Naive B cell (primary cell): ENCODE data around the gene GLI1. TPM values are rescaled to one million over a fixed set of nuclear protein-coding genes. Genes with fewer than 3 reads are reported as not detected.

Experiments used
- ATAC-seq, 2 donors: fragments of 150-1000 bp; cut with Tn5 transposase; 2 replicates each; pipeline ENCODE4 v1.10.0; 2021; ENCODE audit warnings: low read depth in 2 of 2, mild to moderate bottlenecking in 2 of 2, moderate library complexity in 2 of 2
- DNase-seq: peaks from one replicate; pipeline ENCODE4 v3.0.0; 2022
- H3K27ac Mint-ChIP-seq, 6 donors: one replicate each; pipeline ENCODE4 v1.8.0; 2020 to 2022; ENCODE audit warnings: mild to moderate bottlenecking in 6 of 6, mixed read lengths in 6 of 6, moderate library complexity in 5 of 6, inconsistent platforms in 2 of 6
- H3K27me3 Mint-ChIP-seq, 3 donors: one replicate each; pipeline ENCODE4 v1.8.0; 2021 to 2022; ENCODE audit warnings: mixed read lengths in 3 of 3, mild to moderate bottlenecking in 1 of 3
- H3K36me3 Mint-ChIP-seq, 2 donors: one replicate each; pipeline ENCODE4 v1.8.0; 2020 to 2022; ENCODE audit warnings: mixed read lengths in 2 of 2, inconsistent platforms in 1 of 2, mild to moderate bottlenecking in 1 of 2
- H3K4me1 Mint-ChIP-seq, 3 donors: one replicate each; pipeline ENCODE4 v1.8.0; 2020 to 2022; ENCODE audit warnings: mixed read lengths in 3 of 3, inconsistent platforms in 1 of 3, mild to moderate bottlenecking in 1 of 3, moderate library complexity in 1 of 3
- H3K4me3 Mint-ChIP-seq, 8 donors: one replicate each; pipeline ENCODE4 v1.8.0; 2020 to 2022; ENCODE audit warnings: mild to moderate bottlenecking in 8 of 8, mixed read lengths in 8 of 8, moderate library complexity in 8 of 8, inconsistent platforms in 2 of 8
- H3K9me3 Mint-ChIP-seq, 7 donors: one replicate each; pipeline ENCODE4 v1.8.0; 2020 to 2022; ENCODE audit warnings: mixed read lengths in 7 of 7, mild to moderate bottlenecking in 5 of 7, inconsistent platforms in 2 of 7, moderate library complexity in 1 of 7
- polyA plus RNA-seq, 6 donors: library from polyadenylated mRNA; unstranded; fragments of 300-500 nt; fragmentation: Illumina TruSeq; gene quantifications; one replicate each; pipeline ENCODE4 v1.2.3, GENCODE V29; 2021; ENCODE audit warnings: low read depth in 6 of 6

The GLI1 gene
- polyA plus RNA-seq, 6 donors from 2014 or later = 0.27 to 2.4 (median 1.1) TPM

DNA sequence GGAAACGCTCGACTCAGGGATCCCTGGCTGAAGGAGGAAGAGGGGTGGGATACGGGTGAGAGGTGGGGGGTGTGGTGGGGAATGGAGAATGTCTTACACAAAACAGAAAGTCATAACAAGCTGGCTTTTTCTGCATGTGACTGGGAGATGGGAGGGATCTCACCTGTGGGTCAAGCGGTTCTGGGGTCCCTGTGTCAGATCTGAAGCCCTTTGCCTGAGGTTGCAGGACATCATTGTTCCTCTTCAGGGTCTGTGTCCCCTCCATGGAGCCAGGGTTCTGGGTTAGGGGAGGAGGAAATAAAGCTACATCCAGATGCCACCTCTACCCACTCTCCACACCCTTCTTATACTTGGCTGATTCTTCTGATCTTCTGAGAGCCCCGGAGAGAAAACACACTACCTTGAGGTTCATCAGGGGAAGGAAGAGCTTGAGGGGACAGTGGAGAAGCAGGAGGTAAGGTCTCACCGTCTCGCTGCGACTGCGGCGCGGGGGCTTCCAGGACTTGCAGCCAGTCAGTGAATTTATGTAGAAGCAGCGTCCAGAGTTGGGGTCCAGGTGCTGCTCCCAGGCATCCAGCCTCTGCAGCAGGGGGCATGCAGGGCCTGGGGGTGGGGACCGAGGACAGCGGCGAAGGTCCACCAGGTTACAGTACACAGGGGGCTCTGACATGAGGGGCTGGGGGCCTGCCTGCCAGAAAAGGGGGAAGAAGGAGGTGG lies 17.6 kb downstream of the GLI1 start:
- peak; percentile 31 for DNase-seq
- Mint-ChIP-seq H3K4me1 (peaks cover 80 to 87% (median 83%) of the 10 kb centered on the region in 3 donors), H3K9me3 (no peaks in the 10 kb centered on the region)

DNA sequence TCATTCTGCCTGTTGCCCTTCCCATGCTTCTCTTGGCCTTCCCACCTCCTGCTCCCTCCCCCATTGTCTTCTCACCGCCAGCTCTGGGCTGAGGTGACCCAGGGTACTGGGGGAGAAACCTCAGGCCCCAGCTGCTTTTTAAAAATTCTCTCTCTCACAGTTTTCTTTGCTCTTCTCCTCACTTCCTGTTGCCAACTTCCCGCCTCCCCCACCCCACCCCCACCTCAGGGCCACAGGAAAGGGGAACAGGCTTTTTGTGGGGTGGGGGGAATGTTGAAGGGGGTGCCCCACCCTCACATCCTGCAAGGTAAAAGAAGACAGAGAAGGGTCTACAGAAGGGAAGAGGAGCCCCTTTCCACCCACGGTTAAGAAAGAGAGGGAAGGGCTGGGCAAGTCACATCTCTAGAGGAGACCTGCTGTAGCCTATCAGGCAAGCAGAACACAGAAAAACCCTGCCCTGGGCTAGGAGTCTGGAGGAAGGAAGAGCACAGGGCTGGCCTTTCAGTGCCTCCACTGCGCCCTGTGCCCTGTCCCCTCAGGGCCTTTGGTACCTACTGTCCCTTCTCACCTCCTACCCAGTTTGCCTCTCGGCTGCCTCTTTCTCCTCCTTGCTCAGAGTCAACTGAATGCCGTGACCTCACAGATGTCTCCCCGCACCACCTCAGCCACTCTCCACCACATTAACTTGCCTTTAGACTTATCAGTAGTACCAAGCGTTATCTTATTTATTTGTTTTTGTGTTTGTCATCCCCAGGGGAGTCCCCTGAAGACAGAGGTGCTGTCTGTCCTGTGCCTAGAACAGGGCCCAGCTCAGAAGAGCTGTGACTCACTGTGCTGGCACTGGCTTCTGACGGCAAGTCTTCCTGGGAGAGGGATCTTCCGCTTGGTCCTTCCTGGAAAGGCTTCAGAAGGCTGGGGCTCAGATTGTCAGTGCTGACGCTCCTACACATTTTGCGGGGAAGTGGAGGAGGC lies 18.4 kb downstream of the GLI1 start:
- H3K9me3 Mint-ChIP-seq = no peaks in the 10 kb centered on the region
- DNase-seq = peak; percentile 55
- peaks cover 7 to 21% of the 10 kb centered on the region in 2 donors for H3K36me3 Mint-ChIP-seq
- ATAC-seq = peak; percentile 32 to 33
- no peaks in the 10 kb centered on the region for H3K27me3 Mint-ChIP-seq
- H3K27ac Mint-ChIP-seq = peak overlapping the region; percentile 97 to 99 (median 99)
- H3K4me1 Mint-ChIP-seq = peaks cover 74 to 81% (median 79%) of the 10 kb centered on the region in 3 donors
- peak overlapping the region; percentile 86 to 100 (median 99) for H3K4me3 Mint-ChIP-seq

More for the DNA sequence above, 17.6 kb downstream of the GLI1 start:
- Mint-ChIP-seq H3K27me3 (no peaks in the 10 kb centered on the region), H3K4me3 (peak overlapping the region; percentile 86 to 100 (median 99)), H3K36me3 (peaks cover 7 to 21% of the 10 kb centered on the region in 2 donors), H3K27ac (peak overlapping the region; percentile 97 to 99 (median 99))
- ATAC-seq = no peak

GRCh38 chr12:57479043-57479375 lies 19.4 kb downstream of the GLI1 start:
- DNase-seq = no peak
- no peaks in the 10 kb centered on the region for H3K9me3 Mint-ChIP-seq
- peak overlapping the region; percentile 86 to 100 (median 99) for H3K4me3 Mint-ChIP-seq
- no peak for ATAC-seq
- H3K36me3 Mint-ChIP-seq = peaks cover 7 to 11% of the 10 kb centered on the region in 2 donors
- peaks cover 75 to 80% (median 80%) of the 10 kb centered on the region in 3 donors for H3K4me1 Mint-ChIP-seq
- H3K27ac Mint-ChIP-seq = peak overlapping the region; percentile 97 to 99 (median 99)
- no peaks in the 10 kb centered on the region for H3K27me3 Mint-ChIP-seq

DNA sequence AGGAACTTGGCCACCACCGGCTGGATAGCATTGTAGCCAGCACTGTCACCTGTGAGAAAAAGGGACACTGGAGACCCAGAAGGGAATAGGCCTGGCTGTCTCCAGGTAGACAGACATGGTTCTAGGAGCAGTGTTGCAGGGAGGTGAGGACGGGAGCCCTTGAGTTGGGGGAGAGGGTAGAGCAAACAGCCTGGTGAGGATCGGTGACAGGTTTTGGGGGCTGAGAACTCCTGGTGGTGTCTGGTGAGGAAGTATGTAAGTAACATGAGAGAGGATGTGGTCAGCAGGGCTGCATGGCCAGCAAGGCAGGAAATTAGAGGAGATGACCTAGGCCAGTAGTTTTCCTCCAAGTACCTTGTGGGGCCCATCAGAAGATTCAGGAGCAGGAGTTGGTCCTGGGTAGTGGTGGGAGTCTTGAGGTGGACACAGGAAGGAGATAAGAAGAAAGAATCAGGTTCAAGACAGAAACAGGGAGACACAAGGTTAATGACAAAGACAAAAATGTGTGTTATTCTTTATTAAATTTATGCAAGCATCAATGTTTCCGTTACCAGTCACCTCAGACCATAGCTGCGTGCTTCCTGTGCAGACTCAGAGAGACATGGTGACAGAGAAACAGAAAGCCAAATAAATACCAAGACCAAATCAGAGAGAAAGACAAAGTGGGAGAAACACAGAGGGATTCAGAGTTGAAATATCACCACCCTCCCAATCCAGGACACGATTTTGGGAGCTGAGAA lies 20.0 kb downstream of the GLI1 start, which contains the start of gene ARHGAP9:
Gene ARHGAP9, minus strand, starts transcription at position 491 of the 740 bp plus-strand sequence. Its CDS starts 460 bp downstream, at position 31.
- Mint-ChIP-seq H3K27me3 (no peaks in the 10 kb centered on the region), H3K4me1 (peaks cover 69 to 75% (median 75%) of the 10 kb centered on the region in 3 donors), H3K36me3 (peaks cover 3 to 5% of the 10 kb centered on the region in 2 donors), H3K27ac (peak within 1 kb of the TSS; percentile 97 to 99 (median 99)), H3K9me3 (no peaks in the 10 kb centered on the region), H3K4me3 (peak within 1 kb of the TSS; percentile 86 to 100 (median 99))
- DNase-seq (peak; percentile 76), ATAC-seq (peak; percentile 70 to 75)

- Mint-ChIP-seq H3K4me3 (peak overlapping the region; percentile 2 to 98 (median 63)), H3K9me3 (no peaks in the 10 kb centered on the region), H3K27ac (peak overlapping the region; percentile 90 to 99 (median 98)), H3K36me3 (no peaks in the 10 kb centered on the region), H3K27me3 (no peaks in the 10 kb centered on the region), H3K4me1 (peaks cover 58 to 68% (median 62%) of the 10 kb centered on the region in 3 donors)
- DNase-seq (no peak), ATAC-seq (no peak)
Measured at GRCh38 chr12:57481671-57482070, 22.1 kb downstream of the GLI1 start.

DNA sequence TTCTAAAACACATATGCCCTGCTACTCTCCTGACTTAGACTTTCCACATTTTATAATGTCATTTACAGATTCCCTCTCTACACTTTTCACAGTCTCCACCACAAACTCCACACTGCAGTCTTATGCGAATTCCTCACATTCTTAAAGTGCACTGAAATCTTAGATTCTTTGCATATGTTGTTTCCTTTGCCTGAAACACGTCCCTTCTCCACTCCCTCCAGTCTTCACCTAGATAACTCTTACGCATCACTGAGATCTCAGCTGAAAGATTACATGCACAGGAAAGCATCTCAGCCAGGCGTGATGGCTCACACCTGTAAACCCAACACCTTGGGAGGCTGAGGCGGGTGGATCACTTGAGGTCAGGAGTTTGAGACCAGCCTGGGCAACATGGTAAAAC lies 23.9 kb downstream of the GLI1 start:
- DNase-seq = no peak
- peaks cover 49 to 63% (median 55%) of the 10 kb centered on the region in 3 donors for H3K4me1 Mint-ChIP-seq
- no peaks in the 10 kb centered on the region for H3K36me3 Mint-ChIP-seq

GRCh38 chr12:57485695-57486094 lies 26.1 kb downstream of the GLI1 start:
- no peak for ATAC-seq
- Mint-ChIP-seq H3K4me1 (peaks cover 41 to 52% (median 44%) of the 10 kb centered on the region in 3 donors), H3K27ac (peak overlapping the region in 3 of 6 donors; percentile 49 to 77 (median 50)), H3K36me3 (peaks cover 0 to under 1% of the 10 kb centered on the region in 2 donors), H3K27me3 (no peaks in the 10 kb centered on the region), H3K9me3 (no peaks in the 10 kb centered on the region), H3K4me3 (no peak overlapping the region)
- DNase-seq = no peak

More for the DNA sequence above, 23.9 kb downstream of the GLI1 start:
- no peak for ATAC-seq
- Mint-ChIP-seq H3K4me3 (peak overlapping the region in 2 of 8 donors; percentile 10 to 26), H3K27ac (peak overlapping the region in 5 of 6 donors; percentile 2 to 99 (median 33)), H3K27me3 (no peaks in the 10 kb centered on the region), H3K9me3 (no peaks in the 10 kb centered on the region)

GRCh38 chr12:57487055-57487596 lies 27.5 kb downstream of the GLI1 start:
- H3K27me3 Mint-ChIP-seq = no peaks in the 10 kb centered on the region
- no peaks in the 10 kb centered on the region for H3K9me3 Mint-ChIP-seq
- ATAC-seq (no peak), DNase-seq (no peak)
- H3K36me3 Mint-ChIP-seq = peaks cover 7 to 11% of the 10 kb centered on the region in 2 donors
- peak overlapping the region in 3 of 8 donors; percentile 94 to 99 (median 98) for H3K4me3 Mint-ChIP-seq
- H3K4me1 Mint-ChIP-seq = peaks cover 33 to 39% (median 37%) of the 10 kb centered on the region in 3 donors
- H3K27ac Mint-ChIP-seq = peak overlapping the region in 5 of 6 donors; percentile 54 to 98 (median 95)

DNA sequence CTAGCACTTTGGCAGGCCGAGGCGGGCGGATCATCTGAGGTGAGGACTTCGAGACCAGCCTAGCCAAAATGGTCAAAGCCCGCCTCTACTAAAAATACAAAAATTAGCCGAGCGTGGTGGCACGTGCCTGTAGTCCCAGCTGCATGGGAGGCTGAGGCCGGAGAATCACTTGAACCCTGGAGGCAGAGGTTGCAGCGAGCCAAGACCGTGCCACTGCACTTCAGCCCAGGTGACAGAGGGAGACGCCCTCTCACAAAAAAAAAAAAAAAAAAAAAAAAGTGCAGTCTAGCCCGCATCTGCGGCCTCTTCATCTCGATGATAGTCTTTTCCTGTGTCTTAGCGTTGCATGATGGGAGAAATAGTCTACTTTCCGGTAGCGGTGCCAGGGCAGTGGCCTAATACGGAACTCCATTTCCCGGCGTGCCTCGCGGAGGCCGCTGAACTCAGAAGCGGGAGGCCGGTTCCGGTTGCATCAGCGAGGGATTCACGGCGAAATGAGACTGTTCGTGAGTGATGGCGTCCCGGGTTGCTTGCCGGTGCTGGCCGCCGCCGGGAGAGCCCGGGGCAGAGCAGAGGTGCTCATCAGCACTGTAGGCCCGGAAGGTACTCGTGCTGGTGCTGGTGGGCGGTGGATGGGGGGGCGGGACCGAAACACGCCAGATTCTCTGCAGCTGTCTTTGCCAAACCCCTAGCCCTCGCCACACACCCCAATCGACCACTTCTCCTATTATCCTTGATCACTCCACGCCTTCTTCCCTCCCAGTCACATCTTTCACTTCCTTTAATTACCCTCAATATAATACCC lies 28.2 kb downstream of the GLI1 start, which contains the start of gene MARS1:
Gene MARS1, plus strand, starts transcription at position 472 of the 805 bp plus-strand sequence. Its CDS starts 23 bp downstream, at position 495.
- peak within 1 kb of the TSS; percentile 86 to 99 (median 97) for H3K4me3 Mint-ChIP-seq
- peak; percentile 98 for ATAC-seq

GRCh38 chr12:57488402-57489156 lies 29.0 kb downstream of the GLI1 start:
- ATAC-seq (no peak), DNase-seq (no peak)
- H3K27ac Mint-ChIP-seq = peak overlapping the region; percentile 54 to 98 (median 94)
- no peaks in the 10 kb centered on the region for H3K9me3 Mint-ChIP-seq
- H3K4me3 Mint-ChIP-seq = peak overlapping the region; percentile 86 to 99 (median 97)
- peaks cover 7 to 17% of the 10 kb centered on the region in 2 donors for H3K36me3 Mint-ChIP-seq
- peaks cover 26 to 30% (median 30%) of the 10 kb centered on the region in 3 donors for H3K4me1 Mint-ChIP-seq
- no peaks in the 10 kb centered on the region for H3K27me3 Mint-ChIP-seq

More for the DNA sequence above, 28.2 kb downstream of the GLI1 start, which contains the start of gene MARS1:
- no peaks in the 10 kb centered on the region for H3K27me3 Mint-ChIP-seq
- no peaks in the 10 kb centered on the region for H3K9me3 Mint-ChIP-seq
- peaks cover 7 to 15% of the 10 kb centered on the region in 2 donors for H3K36me3 Mint-ChIP-seq
- H3K4me1 Mint-ChIP-seq = peaks cover 33 to 38% (median 37%) of the 10 kb centered on the region in 3 donors
- peak within 1 kb of the TSS; percentile 54 to 98 (median 94) for H3K27ac Mint-ChIP-seq
- peak; percentile 90 for DNase-seq

GRCh38 chr12:57489157-57489641 lies 29.6 kb downstream of the GLI1 start:
- peak overlapping the region; percentile 86 to 99 (median 97) for H3K4me3 Mint-ChIP-seq
- H3K4me1 Mint-ChIP-seq = peaks cover 25 to 28% (median 28%) of the 10 kb centered on the region in 3 donors
- H3K27ac Mint-ChIP-seq = peak overlapping the region in 4 of 6 donors; percentile 86 to 98 (median 94)
- no peak for DNase-seq
- no peaks in the 10 kb centered on the region for H3K9me3 Mint-ChIP-seq
- no peak for ATAC-seq
- H3K36me3 Mint-ChIP-seq = peaks cover 7 to 17% of the 10 kb centered on the region in 2 donors
- no peaks in the 10 kb centered on the region for H3K27me3 Mint-ChIP-seq
